Esophagus (tissue), 2 donors: Measurements from ENCODE around the gene SLC6A3. TPM values are rescaled to one million over a fixed set of nuclear protein-coding genes. Genes with fewer than 3 reads are reported as not detected.

Source experiments
- H3K27ac ChIP-seq, 2 donors: one replicate each; pipeline ENCODE4 v1.5.1; 2013; ENCODE audit warnings: low read depth in 2 of 2, mild to moderate bottlenecking in 2 of 2, inconsistent platforms in 1 of 2, low read length in 1 of 2, moderate library complexity in 1 of 2
- H3K27me3 ChIP-seq, 2 donors: one replicate each; pipeline ENCODE4 v1.6.1; 2013; ENCODE audit warnings: low read length in 2 of 2, control low read depth in 1 of 2, mild to moderate bottlenecking in 1 of 2; ENCODE audit not compliant: insufficient read depth in 2 of 2, control insufficient read depth in 1 of 2
- H3K36me3 ChIP-seq, 2 donors: one replicate each; pipeline ENCODE4 v1.6.1; 2013; ENCODE audit warnings: low read length in 1 of 2; ENCODE audit not compliant: control insufficient read depth in 2 of 2, insufficient read depth in 2 of 2
- H3K4me1 ChIP-seq, 2 donors: one replicate each; pipeline ENCODE4 v1.6.1; 2013; ENCODE audit warnings: low read length in 1 of 2; ENCODE audit not compliant: control insufficient read depth in 2 of 2, insufficient read depth in 2 of 2
- H3K4me3 ChIP-seq, 2 donors: one replicate each; pipeline ENCODE4 v1.5.1; 2013; ENCODE audit warnings: low read length in 2 of 2, mild to moderate bottlenecking in 2 of 2, low read depth in 1 of 2, moderate library complexity in 1 of 2
- H3K9me3 ChIP-seq, 2 donors: one replicate each; pipeline ENCODE4 v1.6.1; 2013; ENCODE audit warnings: mild to moderate bottlenecking in 2 of 2, low read depth in 1 of 2, low read length in 1 of 2, moderate library complexity in 1 of 2; ENCODE audit not compliant: control insufficient read depth in 2 of 2, insufficient read depth in 1 of 2
- WGBS, 2 donors: extraction: QIAGEN DNeasy Blood & Tissue Kit; methylation state at CpG; one replicate each; pipeline ENCODE4 v1.1.7; 2013; 5-methylcytosine and 5-hydroxymethylcytosine counted together
- polyA plus RNA-seq, 2 donors: library from polyadenylated mRNA; stranded (reverse); fragments of 200-250 nt; gene quantifications; one replicate each; pipeline ENCODE4 v1.2.3, GENCODE V29; 2013
- donor health status: healthy with polysubstance abuse.
- donor health status: Bipolar disorder and iron deficiency.

SLC6A3 gene
- polyA plus RNA-seq, 2 donors: 0.11 TPM; not detected in 1

- Histone ChIP-seq H3K36me3 (peaks cover 0 to 22% of the 10 kb centered on the region in 2 donors), H3K27me3 (no peaks in the 10 kb centered on the region), H3K27ac (no peak overlapping the region), H3K4me3 (no peak overlapping the region), H3K4me1 (no peaks in the 10 kb centered on the region), H3K9me3 (no peaks in the 10 kb centered on the region)
- 92 to 93% methylated on average over 23 of the region's 23 CpGs for WGBS, 2 donors
These were observed 27.9 kb upstream of the SLC6A3 start for GRCh38 chr5:1472964-1473628.

GRCh38 chr5:1471997-1472963 is 27.0 kb upstream of the SLC6A3 start:
- no peaks in the 10 kb centered on the region for H3K4me1 ChIP-seq
- H3K36me3 ChIP-seq: peaks cover 0 to 24% of the 10 kb centered on the region in 2 donors
- H3K27ac ChIP-seq: no peak overlapping the region
- H3K9me3 ChIP-seq: no peaks in the 10 kb centered on the region
- 95 to 96% methylated on average over 27 of the region's 27 CpGs for whole genome bisulfite sequencing, 2 donors
- H3K4me3 ChIP-seq: no peak overlapping the region
- H3K27me3 ChIP-seq: no peaks in the 10 kb centered on the region

DNA sequence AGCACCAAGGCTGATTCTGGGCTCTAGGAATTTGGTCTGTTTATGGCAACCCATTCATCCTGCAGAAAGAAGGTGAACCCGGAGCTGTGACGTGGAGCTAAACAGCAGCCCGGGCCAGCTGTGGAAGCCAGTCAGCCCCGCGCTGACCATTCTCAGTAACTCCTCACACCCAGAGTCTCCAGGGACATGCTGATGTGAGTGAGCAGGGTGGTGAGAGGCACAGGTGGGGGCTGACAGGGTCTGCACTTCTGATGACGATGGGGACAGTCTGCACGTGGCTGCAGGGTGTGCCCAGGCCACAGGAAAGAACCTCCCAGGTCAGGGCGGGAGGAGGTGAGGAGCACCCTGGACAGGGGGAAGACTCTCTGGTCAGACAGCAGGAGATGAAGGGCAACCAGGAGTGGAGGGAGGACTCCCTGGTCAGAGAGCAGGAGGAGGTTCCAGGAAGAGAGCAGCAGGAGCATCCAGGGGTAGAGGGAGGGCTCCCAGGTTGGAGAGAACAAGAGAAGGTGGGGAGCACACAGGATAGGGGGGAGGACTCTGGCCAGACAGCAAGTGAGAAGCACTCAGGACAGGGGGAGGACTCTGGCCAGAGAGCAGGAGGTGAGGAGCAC is 26.1 kb upstream of the SLC6A3 start:
- 92% methylated on average over 8 of the region's 8 CpGs for WGBS, 2 donors
- peaks cover 0 to 21% of the 10 kb centered on the region in 2 donors for H3K36me3 ChIP-seq

GRCh38 chr5:1470762-1471211 is 25.5 kb upstream of the SLC6A3 start:
- Histone ChIP-seq H3K36me3 (peaks cover 0 to 22% of the 10 kb centered on the region in 2 donors), H3K9me3 (peaks cover 0 to 2% of the 10 kb centered on the region in 2 donors), H3K4me3 (no peak overlapping the region), H3K27ac (no peak overlapping the region), H3K4me1 (no peaks in the 10 kb centered on the region), H3K27me3 (no peaks in the 10 kb centered on the region)
- WGBS, 2 donors: 61 to 77% methylated on average over 18 of the region's 18 CpGs

More for the DNA sequence above, 26.1 kb upstream of the SLC6A3 start:
- Histone ChIP-seq H3K27ac (no peak overlapping the region), H3K9me3 (no peaks in the 10 kb centered on the region), H3K27me3 (no peaks in the 10 kb centered on the region), H3K4me1 (no peaks in the 10 kb centered on the region), H3K4me3 (no peak overlapping the region)

GRCh38 chr5:1468629-1469527 is 23.6 kb upstream of the SLC6A3 start:
- Histone ChIP-seq H3K36me3 (peaks cover 0 to 16% of the 10 kb centered on the region in 2 donors), H3K4me3 (no peak overlapping the region), H3K27me3 (no peaks in the 10 kb centered on the region), H3K9me3 (peaks cover 2 to 3% of the 10 kb centered on the region in 2 donors), H3K27ac (no peak overlapping the region), H3K4me1 (no peaks in the 10 kb centered on the region)
- 93 to 94% methylated on average over 28 of the region's 28 CpGs for WGBS, 2 donors

GRCh38 chr5:1468247-1468612 is 23.0 kb upstream of the SLC6A3 start:
- Histone ChIP-seq H3K36me3 (peaks cover 0 to 22% of the 10 kb centered on the region in 2 donors), H3K4me3 (no peak overlapping the region), H3K4me1 (no peaks in the 10 kb centered on the region), H3K9me3 (peaks cover 2 to 3% of the 10 kb centered on the region in 2 donors), H3K27ac (no peak overlapping the region), H3K27me3 (no peaks in the 10 kb centered on the region)
- WGBS, 2 donors: 70 to 78% methylated on average over 15 of the region's 15 CpGs

DNA sequence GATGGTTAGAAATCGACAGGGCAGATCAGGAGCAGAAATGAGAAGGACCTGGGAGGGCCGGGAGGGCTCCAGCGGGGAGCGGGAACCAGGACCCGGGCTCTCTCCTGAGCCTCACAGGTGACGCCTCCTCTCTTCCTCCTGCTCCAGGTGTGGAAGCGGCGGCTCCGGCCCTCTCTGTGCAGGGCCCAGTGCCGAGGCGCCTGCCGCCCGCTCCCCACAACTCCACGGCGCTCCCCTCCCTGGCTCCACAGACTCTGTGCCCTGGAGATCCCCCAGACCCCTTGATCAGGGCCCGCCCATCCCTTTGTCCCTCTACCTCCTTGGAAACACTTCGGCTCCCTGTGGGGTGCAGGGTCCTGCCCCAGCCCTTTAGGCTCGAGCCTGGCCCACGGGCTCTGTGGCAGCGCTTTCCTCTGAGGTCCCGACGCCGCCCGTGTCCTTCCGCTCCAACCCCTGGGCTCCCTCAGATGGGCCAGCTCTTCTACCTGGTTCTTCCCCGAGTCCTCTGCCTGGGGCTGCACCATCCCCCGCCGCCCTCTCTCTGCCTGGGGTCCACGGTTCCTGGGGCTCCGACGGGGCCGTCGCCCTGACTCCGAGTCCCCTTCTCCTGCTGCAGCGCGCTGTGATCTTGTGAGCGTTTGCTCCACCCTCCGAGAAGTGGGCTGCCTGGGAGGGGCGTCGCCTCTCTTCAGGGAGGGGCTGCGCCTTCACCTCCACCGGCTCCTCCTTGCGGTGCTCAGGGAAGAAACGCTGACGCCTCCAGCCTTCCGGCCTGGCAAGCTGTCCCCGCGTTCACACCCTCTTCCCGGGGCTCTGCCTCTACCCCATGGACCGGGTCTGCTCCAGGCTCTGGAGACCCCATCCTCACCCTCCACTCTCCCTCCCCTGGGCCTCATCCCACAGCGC is 22.4 kb upstream of the SLC6A3 start:
- Histone ChIP-seq H3K9me3 (peaks cover 2 to 3% of the 10 kb centered on the region in 2 donors), H3K27ac (no peak overlapping the region), H3K4me3 (no peak overlapping the region), H3K27me3 (no peaks in the 10 kb centered on the region), H3K36me3 (peaks cover 0 to 21% of the 10 kb centered on the region in 2 donors), H3K4me1 (no peaks in the 10 kb centered on the region)
- WGBS, 2 donors: 95 to 96% methylated on average over 48 to 51 of the region's 51 CpGs

- peaks cover 0 to 24% of the 10 kb centered on the region in 2 donors for H3K36me3 ChIP-seq
- H3K27ac ChIP-seq: no peak overlapping the region
- H3K9me3 ChIP-seq: peaks cover 2 to 3% of the 10 kb centered on the region in 2 donors
- H3K4me1 ChIP-seq: no peaks in the 10 kb centered on the region
- 95 to 96% methylated on average over 37 of the region's 37 CpGs for WGBS, 2 donors
- no peaks in the 10 kb centered on the region for H3K27me3 ChIP-seq
- no peak overlapping the region for H3K4me3 ChIP-seq
These were observed 21.5 kb upstream of the SLC6A3 start for GRCh38 chr5:1466631-1467265.
